Dermis microvascular lymphatic vessel endothelial cell (primary cell): ENCODE data around the gene RPAIN. TPM values are rescaled to one million over a fixed set of nuclear protein-coding genes. Genes with fewer than 3 reads are reported as not detected.
A peak's percentile ranks its signal among the peaks of the same experiment; 100 is the strongest.
"Not testable (repeated sequence)": the region's sequence is repeated elsewhere in the genome, so short reads cannot be mapped to it uniquely, and the experiment has no call there.

Source experiments
- DNase-seq, 2 donors: peaks; one replicate each; pipeline versions ENCODE4 v3.0.0 to v3.0.0-alpha.2; 2010; ENCODE audit warnings: low read depth in 2 of 2
- total RNA-seq: library from RNA; depleted of rRNA; stranded (reverse); fragments of >200 nt; gene quantifications from 2 replicates; pipeline ENCODE4 v1.2.1, GENCODE V29; 2014

The RPAIN gene
- total RNA-seq, 1 donor from 2014 or later, result 33.5 TPM

GRCh38 chr17:5429191-5429887 lies 9.4 kb downstream of the RPAIN start:
- peak; percentile 14 to 90 for DNase-seq

- DNase-seq, result no peak
Measured at GRCh38 chr17:5430413-5430999, 10.5 kb downstream of the RPAIN start.

- DNase-seq, result not testable (repeated sequence)
Measured at GRCh38 chr17:5431234-5431633, 11.3 kb downstream of the RPAIN start.

- DNase-seq, result no peak
Measured at GRCh38 chr17:5431949-5432556, 12.1 kb downstream of the RPAIN start.

- no peak for DNase-seq
Measured at GRCh38 chr17:5434984-5435383, 15.0 kb downstream of the RPAIN start.

- not testable (repeated sequence) for DNase-seq
Measured at GRCh38 chr17:5435781-5436315, 15.9 kb downstream of the RPAIN start.

GRCh38 chr17:5437721-5438317 lies 17.8 kb downstream of the RPAIN start:
- no peak for DNase-seq

GRCh38 chr17:5438716-5439445 lies 18.9 kb downstream of the RPAIN start, which contains the start of gene C1QBP:
TSS of gene C1QBP (minus strand) at chr17:5439155. CDS start at chr17:5439073, 82 bp downstream.
- peak; percentile 87 to 95 for DNase-seq

GRCh38 chr17:5439446-5439764 lies 19.4 kb downstream of the RPAIN start:
- DNase-seq, result no peak

- no peak for DNase-seq
Measured at GRCh38 chr17:5443728-5444127, 23.7 kb downstream of the RPAIN start.

- DNase-seq, result no peak
Measured at GRCh38 chr17:5444209-5444608, 24.2 kb downstream of the RPAIN start.

- DNase-seq, result no peak
Measured at GRCh38 chr17:5446786-5447185, 26.8 kb downstream of the RPAIN start.

- peak; percentile 42 to 49 for DNase-seq
Measured at GRCh38 chr17:5464717-5465507, 44.9 kb downstream of the RPAIN start.

GRCh38 chr17:5466295-5466694 lies 46.3 kb downstream of the RPAIN start:
- DNase-seq, result no peak

- DNase-seq, result no peak
Measured at GRCh38 chr17:5467416-5467815, 47.4 kb downstream of the RPAIN start.

GRCh38 chr17:5468075-5468473 lies 48.1 kb downstream of the RPAIN start:
- no peak for DNase-seq

GRCh38 chr17:5472511-5472910 lies 52.5 kb downstream of the RPAIN start:
- DNase-seq, result no peak

GRCh38 chr17:5473906-5474305 lies 53.9 kb downstream of the RPAIN start:
- DNase-seq, result no peak

GRCh38 chr17:5478992-5479391 lies 59.0 kb downstream of the RPAIN start:
- DNase-seq, result no peak

- DNase-seq, result no peak
Measured at GRCh38 chr17:5480962-5481361, 61.0 kb downstream of the RPAIN start.

GRCh38 chr17:5481451-5481850 lies 61.5 kb downstream of the RPAIN start:
- DNase-seq, result no peak
